ENCODE data around the gene PIK3R3.

Gene PIK3R3

DNA sequence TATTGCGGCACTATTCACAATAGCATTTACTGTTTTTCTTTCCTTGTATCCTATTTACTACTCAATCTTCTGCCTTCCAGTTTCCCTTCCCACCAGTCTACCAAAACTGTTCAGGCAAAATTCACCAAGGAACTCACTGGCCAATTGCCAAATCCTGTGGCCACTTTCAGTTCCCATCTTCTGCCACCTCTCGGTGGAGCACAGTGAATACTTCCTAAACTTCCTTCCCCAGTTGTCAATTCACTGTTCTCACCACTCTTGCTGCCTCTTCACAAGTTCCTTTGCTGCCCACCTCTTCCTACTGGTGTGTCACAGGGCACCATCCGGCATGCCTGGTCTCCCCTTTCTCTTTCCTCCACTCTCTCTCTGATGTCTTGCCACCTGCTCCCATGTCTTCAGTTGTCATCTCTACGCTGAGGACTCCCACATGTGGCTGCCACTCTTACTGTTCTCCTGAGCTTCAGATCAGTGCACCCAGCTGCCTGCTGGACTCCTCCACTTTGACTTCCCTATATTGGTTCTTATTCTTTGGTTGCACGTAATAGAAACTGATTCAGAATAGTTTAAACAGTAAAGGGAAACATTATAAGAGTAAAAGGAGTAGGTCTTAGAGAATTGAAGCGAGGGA lies 114.4 kb downstream of the PIK3R3 start:
- no peak for DNase-seq (ENCODE audit: low read depth)
- no peak overlapping the region for H3K4me3 ChIP-seq (ENCODE audit: low read depth, low read length)
- TF ChIP-seq, protein P1, sequence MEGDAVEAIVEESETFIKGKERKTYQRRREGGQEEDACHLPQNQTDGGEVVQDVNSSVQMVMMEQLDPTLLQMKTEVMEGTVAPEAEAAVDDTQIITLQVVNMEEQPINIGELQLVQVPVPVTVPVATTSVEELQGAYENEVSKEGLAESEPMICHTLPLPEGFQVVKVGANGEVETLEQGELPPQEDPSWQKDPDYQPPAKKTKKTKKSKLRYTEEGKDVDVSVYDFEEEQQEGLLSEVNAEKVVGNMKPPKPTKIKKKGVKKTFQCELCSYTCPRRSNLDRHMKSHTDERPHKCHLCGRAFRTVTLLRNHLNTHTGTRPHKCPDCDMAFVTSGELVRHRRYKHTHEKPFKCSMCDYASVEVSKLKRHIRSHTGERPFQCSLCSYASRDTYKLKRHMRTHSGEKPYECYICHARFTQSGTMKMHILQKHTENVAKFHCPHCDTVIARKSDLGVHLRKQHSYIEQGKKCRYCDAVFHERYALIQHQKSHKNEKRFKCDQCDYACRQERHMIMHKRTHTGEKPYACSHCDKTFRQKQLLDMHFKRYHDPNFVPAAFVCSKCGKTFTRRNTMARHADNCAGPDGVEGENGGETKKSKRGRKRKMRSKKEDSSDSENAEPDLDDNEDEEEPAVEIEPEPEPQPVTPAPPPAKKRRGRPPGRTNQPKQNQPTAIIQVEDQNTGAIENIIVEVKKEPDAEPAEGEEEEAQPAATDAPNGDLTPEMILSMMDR (IDR thresholded peaks at IDR 0.05; ENCODE audit: low read depth, low read length, missing control alignments): no peak

DNA sequence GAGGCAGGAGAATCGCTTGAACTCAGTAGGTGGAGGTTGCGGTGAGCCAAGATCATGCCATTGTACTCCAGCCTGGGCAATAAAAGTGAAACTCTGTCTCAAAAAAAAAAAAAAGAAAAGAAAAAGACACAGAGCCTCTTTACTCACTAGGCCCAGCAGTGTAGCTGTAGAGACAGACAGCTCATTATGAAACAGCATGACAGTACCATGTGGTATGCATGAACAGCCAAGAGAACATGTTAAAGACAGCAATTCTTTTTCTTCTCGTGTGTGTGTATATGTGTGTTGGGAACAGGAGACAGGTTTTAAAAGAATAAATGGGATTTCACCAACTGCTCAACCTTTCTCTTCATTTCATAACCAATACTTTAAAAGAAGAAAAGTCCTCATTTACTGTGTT lies 118.8 kb downstream of the PIK3R3 start:
- DNase-seq (ENCODE audit: low read depth): no peak
- H3K4me3 ChIP-seq (ENCODE audit: low read depth, low read length): no peak overlapping the region
- TF ChIP-seq, protein P1 (IDR thresholded peaks at IDR 0.05; ENCODE audit: low read depth, low read length, missing control alignments): no peak

DNA sequence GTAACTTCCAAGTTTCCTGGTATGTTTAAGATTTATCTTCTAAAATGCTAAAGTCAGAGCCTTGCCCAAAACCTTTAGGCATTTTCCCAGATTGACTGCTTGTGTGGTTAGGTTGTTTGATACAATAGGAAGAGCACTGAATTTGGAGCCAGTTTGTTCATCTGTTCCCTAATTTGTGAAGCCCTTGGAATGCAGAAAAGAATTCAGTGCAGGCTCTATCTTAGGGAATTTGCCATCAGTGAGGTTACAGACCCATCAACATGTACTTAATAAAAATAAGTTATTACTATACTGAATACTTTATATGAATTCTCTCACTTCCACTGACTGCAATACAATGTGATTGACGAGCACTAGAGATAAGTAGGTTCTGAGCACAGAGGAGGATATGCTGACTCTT lies 120.2 kb downstream of the PIK3R3 start:
- no peak for DNase-seq (ENCODE audit: low read depth)
- H3K4me3 ChIP-seq (ENCODE audit: low read depth, low read length): no peak overlapping the region
- TF ChIP-seq, protein P1 (IDR thresholded peaks at IDR 0.05; ENCODE audit: low read depth, low read length, missing control alignments): no peak

- H3K4me3 ChIP-seq (ENCODE audit: low read depth, low read length): no peak overlapping the region
- DNase-seq (ENCODE audit: low read depth): no peak
- TF ChIP-seq, protein P1 (IDR thresholded peaks at IDR 0.05; ENCODE audit: low read depth, low read length, missing control alignments): no peak
These were observed 121.2 kb downstream of the PIK3R3 start for GRCh38 chr1:46011121-46011695.

- TF ChIP-seq, protein P1 (IDR thresholded peaks at IDR 0.05; ENCODE audit: low read depth, low read length, missing control alignments): no peak
- DNase-seq (ENCODE audit: low read depth): no peak
- no peak overlapping the region for H3K4me3 ChIP-seq (ENCODE audit: low read depth, low read length)
These were observed 121.8 kb downstream of the PIK3R3 start for GRCh38 chr1:46010611-46011010.

DNA sequence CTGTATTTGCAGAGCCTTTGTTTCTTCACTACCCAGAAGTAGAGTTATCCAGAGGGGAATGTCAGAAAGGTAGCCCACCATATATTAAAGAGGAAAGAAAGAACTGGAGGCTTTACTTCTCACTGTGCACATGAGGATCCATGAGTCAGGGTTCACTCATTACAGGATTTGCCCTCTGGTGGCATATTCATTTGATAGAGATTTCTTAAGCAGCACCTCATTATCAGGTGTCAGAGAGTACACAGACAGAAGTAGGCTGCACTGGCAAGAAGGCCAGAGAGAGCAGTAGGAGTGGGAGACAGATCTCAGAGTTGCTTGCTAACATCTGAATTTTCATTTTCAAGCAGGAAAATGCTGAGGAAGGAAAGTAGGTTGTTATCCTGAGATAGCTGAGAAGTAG lies 123.8 kb downstream of the PIK3R3 start:
- no peak for DNase-seq (ENCODE audit: low read depth)
- TF ChIP-seq, protein P1 (IDR thresholded peaks at IDR 0.05; ENCODE audit: low read depth, low read length, missing control alignments): no peak

DNA sequence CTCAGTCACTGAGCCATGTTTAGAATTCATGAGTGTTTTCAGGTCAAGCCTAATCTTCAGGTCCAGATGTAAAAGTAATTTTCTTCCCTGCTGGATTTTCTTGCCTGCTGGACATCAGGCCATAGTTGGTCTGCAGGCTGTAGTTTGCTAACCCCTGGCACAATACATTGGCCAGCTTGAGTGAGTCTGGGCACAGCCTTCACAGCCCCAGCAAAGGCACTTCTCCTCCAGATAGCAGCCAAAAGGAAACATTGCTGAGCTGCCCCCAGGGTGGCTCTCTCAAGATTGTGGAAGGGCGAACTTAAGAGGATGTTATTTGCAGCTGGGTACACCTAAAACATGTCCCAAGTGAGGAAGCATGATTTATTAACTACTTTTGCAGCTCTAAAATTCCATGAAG lies 126.8 kb downstream of the PIK3R3 start:
- no peak for DNase-seq (ENCODE audit: low read depth)
- TF ChIP-seq, protein P1 (IDR thresholded peaks at IDR 0.05; ENCODE audit: low read depth, low read length, missing control alignments): no peak
- H3K4me3 ChIP-seq (ENCODE audit: low read depth, low read length): no peak overlapping the region

More for the DNA sequence above, 123.8 kb downstream of the PIK3R3 start:
- H3K4me3 ChIP-seq (ENCODE audit: low read depth, low read length): no peak overlapping the region

All from GM12864 (cell line).